GM10248 (cell line): ENCODE measurements around the gene SPHK1.

Experiments used
- CTCF ChIA-PET: fragments of 300-600 bp; sonication (Branson Sonifier 250); formaldehyde crosslinking; extraction: SDS; loops from one replicate; lab custom pipeline; 2021; ENCODE audit warnings: antibody characterized with exemption; lab: Yijun Ruan, JAX
- POLR2A ChIA-PET: fragments of 350-650 bp; sonication (Branson Sonifier 250); formaldehyde crosslinking; extraction: SDS; loops from one replicate; lab custom pipeline; 2020; ENCODE audit warnings: antibody characterized with exemption; lab: Yijun Ruan, JAX
- DNase-seq: peaks from one replicate; pipeline ENCODE4 v3.0.0; 2012; ENCODE audit errors: extremely low spot score
- TF ChIP-seq, protein P1 (sequence below): IDR thresholded peaks from 2 replicates; pipeline ENCODE4 v1.5.1; 2012; ENCODE audit warnings: mild to moderate bottlenecking, low read depth; ENCODE audit errors: extremely low read depth, missing control alignments, control extremely low read depth

Gene SPHK1

DNA sequence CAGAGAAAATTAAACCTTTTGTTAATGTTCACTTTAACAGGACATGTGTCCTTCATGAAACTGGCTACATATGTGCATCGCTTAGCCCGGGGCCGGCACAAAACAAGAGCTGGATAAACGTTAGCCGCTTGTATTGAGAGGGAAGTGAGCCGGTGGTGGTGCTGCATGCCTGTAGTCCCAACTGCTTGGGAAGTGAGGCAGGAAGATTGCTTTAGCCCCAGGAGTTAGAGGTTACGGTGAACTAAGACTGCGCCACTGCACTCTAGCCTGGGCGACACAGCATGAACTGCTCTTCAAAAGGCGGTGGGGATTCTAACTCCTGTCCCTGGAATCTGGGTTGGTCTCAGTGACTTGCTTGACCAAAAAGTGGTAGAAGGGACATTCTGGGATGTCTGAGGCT is 15.0 kb upstream of the SPHK1 start:
- TF ChIP-seq, protein P1, sequence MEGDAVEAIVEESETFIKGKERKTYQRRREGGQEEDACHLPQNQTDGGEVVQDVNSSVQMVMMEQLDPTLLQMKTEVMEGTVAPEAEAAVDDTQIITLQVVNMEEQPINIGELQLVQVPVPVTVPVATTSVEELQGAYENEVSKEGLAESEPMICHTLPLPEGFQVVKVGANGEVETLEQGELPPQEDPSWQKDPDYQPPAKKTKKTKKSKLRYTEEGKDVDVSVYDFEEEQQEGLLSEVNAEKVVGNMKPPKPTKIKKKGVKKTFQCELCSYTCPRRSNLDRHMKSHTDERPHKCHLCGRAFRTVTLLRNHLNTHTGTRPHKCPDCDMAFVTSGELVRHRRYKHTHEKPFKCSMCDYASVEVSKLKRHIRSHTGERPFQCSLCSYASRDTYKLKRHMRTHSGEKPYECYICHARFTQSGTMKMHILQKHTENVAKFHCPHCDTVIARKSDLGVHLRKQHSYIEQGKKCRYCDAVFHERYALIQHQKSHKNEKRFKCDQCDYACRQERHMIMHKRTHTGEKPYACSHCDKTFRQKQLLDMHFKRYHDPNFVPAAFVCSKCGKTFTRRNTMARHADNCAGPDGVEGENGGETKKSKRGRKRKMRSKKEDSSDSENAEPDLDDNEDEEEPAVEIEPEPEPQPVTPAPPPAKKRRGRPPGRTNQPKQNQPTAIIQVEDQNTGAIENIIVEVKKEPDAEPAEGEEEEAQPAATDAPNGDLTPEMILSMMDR: no peak
- ChIA-PET POLR2A (no interaction called here), CTCF (interaction anchor here (0.7 to 3.7 kb wide), 4 partner anchors 12 to 65 kb away, joined by 3 to 18 read pairs (median 4); partner anchors contain the start of gene SPHK1)
- DNase-seq: no peak

DNA sequence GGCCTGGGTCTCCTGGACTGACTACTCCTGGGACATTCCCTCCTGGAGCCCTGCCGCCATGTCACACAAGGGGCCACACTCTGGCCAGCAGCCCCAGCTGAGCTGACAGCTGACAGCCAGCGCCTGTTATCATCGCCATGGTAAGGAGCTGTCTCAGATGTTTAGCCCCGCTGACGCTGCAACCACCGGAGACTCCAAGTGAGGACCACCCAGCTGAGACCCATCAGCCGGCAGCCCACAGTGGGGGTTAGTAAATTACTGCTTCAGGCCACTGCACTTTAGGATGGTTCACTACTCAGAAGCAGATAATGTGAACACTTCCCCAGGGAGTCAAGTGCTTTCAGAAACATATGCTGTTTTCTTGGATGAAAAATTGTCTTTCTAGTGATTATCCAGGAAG is 14.6 kb upstream of the SPHK1 start:
- DNase-seq: no peak
- TF ChIP-seq, protein P1: no peak
- ChIA-PET CTCF (interaction anchor here (0.7 to 3.7 kb wide), 6 partner anchors 11 to 65 kb away, joined by 3 to 18 read pairs (median 5); partner anchors contain the start of gene SPHK1), POLR2A (no interaction called here)

GRCh38 chr17:76370261-76370993 is 14.0 kb upstream of the SPHK1 start:
- CTCF ChIA-PET: interaction anchor here (1.3 to 3.7 kb wide), 6 partner anchors 11 to 66 kb away, joined by 3 to 18 read pairs (median 5); partner anchors contain the start of gene SPHK1
- no peak for DNase-seq
- POLR2A ChIA-PET: no interaction called here
- TF ChIP-seq, protein P1: no peak

DNA sequence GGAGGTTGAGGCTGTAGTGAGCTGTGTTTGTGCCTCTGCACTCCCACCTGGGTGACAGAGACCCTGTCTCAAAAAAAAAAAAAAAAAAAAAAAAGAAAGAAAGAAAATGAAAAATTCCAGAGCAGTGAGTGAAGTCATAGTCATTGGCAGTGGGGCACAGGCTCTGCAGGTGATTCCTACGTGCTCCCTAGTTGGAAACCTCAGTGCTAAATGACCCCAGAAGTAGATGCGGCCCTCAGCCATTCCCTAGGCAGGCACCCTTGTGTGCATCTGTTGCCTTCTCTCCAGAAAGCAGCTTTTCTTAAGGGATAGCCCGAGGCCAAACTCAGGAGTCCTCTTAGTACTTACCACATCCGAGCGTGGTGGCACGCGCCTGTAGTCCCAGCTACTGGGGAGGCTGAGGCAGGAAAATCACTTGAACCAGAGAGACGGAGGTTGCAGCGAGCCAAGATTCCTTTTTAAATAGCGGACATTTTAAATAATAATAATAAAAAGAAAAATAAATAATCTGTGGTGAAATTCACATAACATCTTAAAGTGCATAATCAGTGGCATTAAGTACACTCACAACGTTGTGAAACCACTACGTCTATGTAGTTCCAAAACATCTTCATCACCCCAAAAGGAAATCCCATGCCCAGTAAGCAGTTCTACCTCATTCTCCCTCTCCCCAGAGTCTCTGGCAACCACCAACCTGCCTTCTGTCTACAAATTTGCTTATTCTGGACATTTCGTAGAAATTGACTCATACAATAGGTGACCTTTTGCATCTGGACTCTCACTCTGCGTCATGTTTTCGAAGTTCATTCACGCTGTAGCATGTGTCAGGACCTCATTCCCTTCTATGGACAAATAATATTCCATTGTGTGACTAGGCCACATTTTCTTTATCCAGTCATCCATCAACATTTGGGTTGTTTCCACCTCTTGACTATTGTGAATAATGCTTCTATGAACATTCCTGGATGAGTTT is 12.5 kb upstream of the SPHK1 start:
- no peak for DNase-seq
- TF ChIP-seq, protein P1: no peak
- ChIA-PET CTCF (interaction anchor here (1.8 to 3.7 kb wide), 3 partner anchors 13 to 26 kb away, joined by 5 to 18 read pairs (median 12); partner anchors contain the start of gene SPHK1), POLR2A (interaction anchor here (0.7 kb wide), 1 partner anchor 332 kb away, joined by 9 read pairs; no protein-coding TSS in a partner anchor)

DNA sequence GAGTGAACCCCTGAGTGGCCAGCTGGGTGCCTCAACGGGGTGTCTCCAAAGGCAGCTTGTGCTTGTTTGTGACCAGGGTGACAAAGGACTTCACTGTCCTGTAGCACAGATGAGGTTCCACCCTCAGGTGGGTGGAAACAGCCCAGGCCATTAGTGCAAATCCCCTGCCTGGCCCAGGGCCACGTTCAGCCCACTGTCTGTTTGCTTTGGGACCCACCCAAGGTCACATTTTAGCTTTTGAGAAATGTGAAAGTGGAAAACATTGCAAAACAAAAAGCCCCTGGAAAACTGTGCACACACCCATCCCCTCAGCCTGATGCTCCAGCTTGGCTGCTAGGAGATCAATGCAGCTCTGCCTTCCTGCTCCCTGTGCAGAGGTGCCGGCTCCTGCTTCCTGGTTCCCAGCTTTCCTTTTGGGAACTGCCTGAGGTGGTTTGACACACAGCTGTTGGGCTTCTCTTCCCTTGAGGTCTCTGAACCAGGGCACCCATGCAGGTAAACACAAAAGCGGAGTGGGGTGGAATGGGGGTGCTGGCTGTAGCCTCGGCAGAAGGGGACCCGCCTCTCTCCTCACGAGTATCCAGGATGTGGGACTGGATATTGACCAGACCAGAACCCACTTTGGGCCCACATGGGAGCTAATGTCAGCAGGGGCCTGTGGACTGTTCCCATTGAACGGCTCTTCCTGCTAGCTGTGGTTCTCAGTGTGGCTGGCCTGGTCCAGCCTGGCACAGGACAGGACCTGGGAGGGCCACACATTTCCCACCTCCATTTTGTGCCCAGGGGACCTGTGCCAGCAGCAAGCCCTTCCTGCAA is 7.9 kb upstream of the SPHK1 start:
- TF ChIP-seq, protein P1: no peak
- ChIA-PET CTCF (interaction anchor here (0.9 to 2.2 kb wide), 6 partner anchors 9 to 363 kb away, joined by 3 to 10 read pairs (median 5); partner anchors contain the start of gene PRPSAP1), POLR2A (no interaction called here)
- DNase-seq: no peak
